Measurements from ENCODE around the gene CD274. TPM values are rescaled to one million over a fixed set of nuclear protein-coding genes. Genes with fewer than 3 reads are reported as not detected.
A peak's percentile ranks its signal among the peaks of the same experiment; 100 is the strongest.
"Not testable (repeated sequence)": the region's sequence is repeated elsewhere in the genome, so short reads cannot be mapped to it uniquely, and the experiment has no call there.

Gene CD274
- total and polyA plus RNA-seq, 5 experiments from 2014 or later = 1.1 to 4.7 (median 3.9) TPM

- Mint-ChIP-seq H3K36me3 (peaks cover 0 to 7% (median 1%) of the 10 kb centered on the region in 3 donors), H3K27me3 (no peaks in the 10 kb centered on the region), H3K9me3 (no peaks in the 10 kb centered on the region), H3K4me3 (no peak overlapping the region), H3K27ac (peak overlapping the region in 1 of 10 donors; percentile 60), H3K4me1 (peaks cover 13 to 30% (median 30%) of the 10 kb centered on the region in 4 donors)
- DNase-seq (no peak), ATAC-seq (no peak)
- POLR2A ChIA-PET = interaction anchor here (0.9 kb wide), 1 partner anchor 9 kb away, joined by 3 read pairs; no protein-coding TSS in a partner anchor
Measured at GRCh38 chr9:5441043-5441442, 9.3 kb upstream of the CD274 start.

GRCh38 chr9:5442400-5443011 is 7.8 kb upstream of the CD274 start:
- no peaks in the 10 kb centered on the region for H3K36me3 Mint-ChIP-seq
- H3K27me3 Mint-ChIP-seq = no peaks in the 10 kb centered on the region
- no peak for ATAC-seq
- H3K9me3 Mint-ChIP-seq = peaks cover 0 to 2% (median 0%) of the 10 kb centered on the region in 9 donors
- H3K27ac Mint-ChIP-seq = no peak overlapping the region
- H3K4me3 Mint-ChIP-seq = no peak overlapping the region
- peaks cover 7 to 30% (median 17%) of the 10 kb centered on the region in 4 donors for H3K4me1 Mint-ChIP-seq
- DNase-seq = peak in 3 of 10 donors; percentile 13 to 29 (median 28)
- POLR2A ChIA-PET = interaction anchor here (0.7 kb wide), 1 partner anchor 81 kb away, joined by 3 read pairs; no protein-coding TSS in a partner anchor

GRCh38 chr9:5443850-5444249 is 6.5 kb upstream of the CD274 start:
- ATAC-seq (no peak), DNase-seq (no peak)
- H3K27ac Mint-ChIP-seq = no peak overlapping the region
- H3K36me3 Mint-ChIP-seq = no peaks in the 10 kb centered on the region
- H3K4me3 Mint-ChIP-seq = no peak overlapping the region
- peaks cover 0 to 2% (median 0%) of the 10 kb centered on the region in 9 donors for H3K9me3 Mint-ChIP-seq
- POLR2A ChIA-PET = interaction anchor here (0.6 kb wide), 1 partner anchor 625 kb away, joined by 3 read pairs; no protein-coding TSS in a partner anchor
- H3K27me3 Mint-ChIP-seq = no peaks in the 10 kb centered on the region
- H3K4me1 Mint-ChIP-seq = peaks cover 2 to 26% (median 6%) of the 10 kb centered on the region in 4 donors

GRCh38 chr9:5445096-5445495 is 5.2 kb upstream of the CD274 start:
- H3K36me3 Mint-ChIP-seq, ATAC-seq, H3K27me3 Mint-ChIP-seq, H3K9me3 Mint-ChIP-seq, POLR2A ChIA-PET, H3K4me3 Mint-ChIP-seq, DNase-seq: not testable (repeated sequence)
- Mint-ChIP-seq H3K27ac (peak overlapping the region in 2 of 10 donors; percentile 47 to 48), H3K4me1 (peaks cover 6 to 32% (median 10%) of the 10 kb centered on the region in 4 donors)

- Mint-ChIP-seq H3K4me1 (peaks cover 7 to 34% (median 13%) of the 10 kb centered on the region in 4 donors), H3K27me3 (no peaks in the 10 kb centered on the region)
Measured at GRCh38 chr9:5445886-5446285, 4.5 kb upstream of the CD274 start.

GRCh38 chr9:5446451-5447236 is 3.7 kb upstream of the CD274 start:
- Mint-ChIP-seq H3K9me3 (peaks cover 0 to 2% (median 0%) of the 10 kb centered on the region in 9 donors), H3K27ac (peak overlapping the region in 3 of 10 donors; percentile 10 to 84 (median 20)), H3K27me3 (no peaks in the 10 kb centered on the region), H3K4me3 (no peak overlapping the region), H3K36me3 (no peaks in the 10 kb centered on the region), H3K4me1 (peaks cover 12 to 42% (median 20%) of the 10 kb centered on the region in 4 donors)
- DNase-seq (no peak), ATAC-seq (no peak)
- POLR2A ChIA-PET = no interaction called here

More at GRCh38 chr9:5445886-5446285, 4.5 kb upstream of the CD274 start:
- ATAC-seq (no peak), DNase-seq (no peak)
- POLR2A ChIA-PET = no interaction called here
- peaks cover 0 to 2% (median 0%) of the 10 kb centered on the region in 9 donors for H3K9me3 Mint-ChIP-seq
- no peak overlapping the region for H3K4me3 Mint-ChIP-seq
- no peaks in the 10 kb centered on the region for H3K36me3 Mint-ChIP-seq
- no peak overlapping the region for H3K27ac Mint-ChIP-seq

- Mint-ChIP-seq H3K4me1 (peaks cover 15 to 46% (median 25%) of the 10 kb centered on the region in 4 donors), H3K27me3 (no peaks in the 10 kb centered on the region), H3K4me3 (no peak overlapping the region), H3K27ac (peak overlapping the region in 4 of 10 donors; percentile 9 to 100 (median 24)), H3K9me3 (peaks cover 0 to 2% (median 0%) of the 10 kb centered on the region in 9 donors), H3K36me3 (no peaks in the 10 kb centered on the region)
- DNase-seq (no peak), ATAC-seq (no peak)
- POLR2A ChIA-PET = no interaction called here
Measured at GRCh38 chr9:5447337-5447736, 3.0 kb upstream of the CD274 start.

- Mint-ChIP-seq H3K36me3 (no peaks in the 10 kb centered on the region), H3K27me3 (no peaks in the 10 kb centered on the region), H3K27ac (peak overlapping the region in 5 of 10 donors; percentile 25 to 100 (median 82)), H3K4me3 (peak overlapping the region in 1 of 10 donors; percentile 7), H3K4me1 (peaks cover 17 to 51% (median 30%) of the 10 kb centered on the region in 4 donors), H3K9me3 (peaks cover 0 to 2% (median 0%) of the 10 kb centered on the region in 9 donors)
- POLR2A ChIA-PET = interaction anchor here (1.2 to 3.5 kb wide), 2 partner anchors 140 to 262 kb away, joined by 3 to 46 read pairs; partner anchors contain the start of gene INSL6
- no peak for DNase-seq
- no peak for ATAC-seq
Measured at GRCh38 chr9:5448016-5448415, 2.3 kb upstream of the CD274 start.

- no peaks in the 10 kb centered on the region for H3K36me3 Mint-ChIP-seq
- H3K27ac Mint-ChIP-seq = peak overlapping the region; percentile 93 to 100 (median 97)
- peaks cover 17 to 56% (median 31%) of the 10 kb centered on the region in 4 donors for H3K4me1 Mint-ChIP-seq
- peak overlapping the region; percentile 93 to 96 (median 94) for H3K4me3 Mint-ChIP-seq
- no peak for DNase-seq
- POLR2A ChIA-PET = interaction anchor here (0.6 to 3.5 kb wide), 7 partner anchors 8 to 1418 kb away, joined by 3 to 46 read pairs (median 13); partner anchors contain the start of genes INSL6, PLGRKT and RIC1
- H3K27me3 Mint-ChIP-seq = no peaks in the 10 kb centered on the region
- no peak for ATAC-seq
- peaks cover 0 to 2% (median 0%) of the 10 kb centered on the region in 9 donors for H3K9me3 Mint-ChIP-seq
Measured at GRCh38 chr9:5448461-5449435, 1.6 kb upstream of the CD274 start.

GRCh38 chr9:5449521-5450358 is 602 bp upstream of the CD274 start:
- H3K4me3 Mint-ChIP-seq = peak overlapping the region; percentile 93 to 96 (median 94)
- peaks cover 17 to 62% (median 31%) of the 10 kb centered on the region in 4 donors for H3K4me1 Mint-ChIP-seq
- POLR2A ChIA-PET = interaction anchor here (0.6 to 3.5 kb wide), 15 partner anchors 9 to 657 kb away, joined by 3 to 46 read pairs (median 4); partner anchors contain the start of genes PLGRKT, RCL1 and RIC1

GRCh38 chr9:5452286-5452609 is 1.9 kb downstream of the CD274 start:
- POLR2A ChIA-PET = interaction anchor here (0.7 kb wide), 2 partner anchors 137 to 391 kb away, joined by 3 to 5 read pairs; no protein-coding TSS in a partner anchor
- H3K4me1 Mint-ChIP-seq = peaks cover 15 to 58% (median 32%) of the 10 kb centered on the region in 4 donors

More at GRCh38 chr9:5449521-5450358, 602 bp upstream of the CD274 start:
- Mint-ChIP-seq H3K9me3 (peaks cover 0 to 2% (median 0%) of the 10 kb centered on the region in 9 donors), H3K36me3 (no peaks in the 10 kb centered on the region), H3K27ac (peak overlapping the region; percentile 93 to 100 (median 97)), H3K27me3 (no peaks in the 10 kb centered on the region)
- DNase-seq (peak in 1 of 10 donors; percentile 17), ATAC-seq (peak; percentile 31 to 35)

More at GRCh38 chr9:5452286-5452609, 1.9 kb downstream of the CD274 start:
- peak overlapping the region in 9 of 10 donors; percentile 3 to 94 (median 41) for H3K4me3 Mint-ChIP-seq
- H3K9me3 Mint-ChIP-seq = no peaks in the 10 kb centered on the region
- DNase-seq (no peak), ATAC-seq (no peak)
- H3K36me3 Mint-ChIP-seq = peaks cover 4 to 5% (median 5%) of the 10 kb centered on the region in 3 donors
- H3K27me3 Mint-ChIP-seq = no peaks in the 10 kb centered on the region
- H3K27ac Mint-ChIP-seq = peak overlapping the region in 9 of 10 donors; percentile 9 to 100 (median 78)

Measured in naive thymus-derived CD8-positive, alpha-beta T cell (primary cell).